Left ventricle myocardium inferior (tissue), 1 donor: ENCODE data around the gene ARSG. TPM values are rescaled to one million over a fixed set of nuclear protein-coding genes. Genes with fewer than 3 reads are reported as not detected.
"Not testable (repeated sequence)": the region's sequence is repeated elsewhere in the genome, so short reads cannot be mapped to it uniquely, and the experiment has no call there.

Experiments
- DNase-seq: peaks from one replicate; pipeline ENCODE4 v3.0.0-alpha.2; 2020
- H3K27ac ChIP-seq: fragments of 200-600 bp; replicated peaks from 2 replicates; pipeline ENCODE4 v1.8.0; 2021
- H3K27me3 ChIP-seq: fragments of 200-600 bp; 2 replicates; pipeline ENCODE4 v1.8.0; 2021; ENCODE audit warnings: low read depth
- H3K36me3 ChIP-seq: fragments of 200-600 bp; 2 replicates; pipeline ENCODE4 v1.8.0; 2021
- H3K4me1 ChIP-seq: fragments of 200-600 bp; 2 replicates; pipeline ENCODE4 v1.8.0; 2021
- H3K4me3 ChIP-seq: fragments of 200-600 bp; 2 replicates; pipeline ENCODE4 v1.8.0; 2021; ENCODE audit warnings: mild to moderate bottlenecking, moderate library complexity
- H3K9me3 ChIP-seq: fragments of 200-600 bp; replicated peaks from 2 replicates; pipeline ENCODE4 v1.8.0; 2021
- CTCF ChIP-seq: fragments of 200-600 bp; IDR thresholded peaks from 2 replicates; pipeline ENCODE4 v1.8.0; 2021; ENCODE audit warnings: antibody characterized with exemption, mild to moderate bottlenecking, borderline replicate concordance
- intact Hi-C: fragments of 100-400 bp; cut with micrococcal nuclease; formaldehyde crosslinking; loops from one replicate; pipeline ENCODE4 v1.11.0; 2022
- total RNA-seq: library from RNA; stranded (reverse); fragmentation: NEBNext Ultra II Directional; extraction: Animal tissue kit (Norgen Biotek cat#: 25700); gene quantifications from one replicate; pipeline ENCODE4 v1.2.1, GENCODE V29; 2021
- donor health status: DM: no; HTN: yes; CAD: no; lungs with severe emphysema.

Gene ARSG
- total RNA-seq, 1 donor from 2014 or later: 3.7 TPM

GRCh38 chr17:68273722-68274121, 17.6 kb upstream of the ARSG start:
- Histone ChIP-seq H3K27me3 (no peaks in the 10 kb centered on the region), H3K4me1 (no peaks in the 10 kb centered on the region), H3K36me3 (peaks cover 10% of the 10 kb centered on the region), H3K27ac (no peak overlapping the region), H3K4me3 (no peak overlapping the region), H3K9me3 (peaks cover 9% of the 10 kb centered on the region)
- TF ChIP-seq CTCF: no peak
- intact Hi-C loops: no loop called here
- no peak for DNase-seq

GRCh38 chr17:68276339-68276738, 15.0 kb upstream of the ARSG start:
- DNase-seq, H3K4me3 ChIP-seq, H3K27ac ChIP-seq, H3K4me1 ChIP-seq, intact Hi-C loops, H3K27me3 ChIP-seq, H3K9me3 ChIP-seq: not testable (repeated sequence)
- H3K36me3 ChIP-seq: peaks cover 10% of the 10 kb centered on the region

GRCh38 chr17:68277807-68278206, 13.5 kb upstream of the ARSG start:
- Histone ChIP-seq H3K27me3 (no peaks in the 10 kb centered on the region), H3K36me3 (peaks cover 10% of the 10 kb centered on the region), H3K9me3 (peaks cover 9% of the 10 kb centered on the region), H3K27ac (no peak overlapping the region), H3K4me1 (no peaks in the 10 kb centered on the region), H3K4me3 (no peak overlapping the region)
- DNase-seq: no peak
- intact Hi-C loops: no loop called here
- no peak for TF ChIP-seq CTCF

GRCh38 chr17:68281965-68282364, 9.3 kb upstream of the ARSG start:
- H3K4me3 ChIP-seq, H3K4me1 ChIP-seq, H3K27me3 ChIP-seq, DNase-seq, H3K9me3 ChIP-seq, H3K27ac ChIP-seq, intact Hi-C loops: not testable (repeated sequence)
- H3K36me3 ChIP-seq: peaks cover 10% of the 10 kb centered on the region

GRCh38 chr17:68288375-68288774, 2.9 kb upstream of the ARSG start:
- no peak overlapping the region for H3K27ac ChIP-seq
- DNase-seq: no peak
- peaks cover 18% of the 10 kb centered on the region for H3K27me3 ChIP-seq
- intact Hi-C loops: no loop called here
- no peak for TF ChIP-seq CTCF
- H3K36me3 ChIP-seq: no peaks in the 10 kb centered on the region
- H3K4me3 ChIP-seq: no peak overlapping the region
- H3K9me3 ChIP-seq: no peaks in the 10 kb centered on the region
- H3K4me1 ChIP-seq: peaks cover 30% of the 10 kb centered on the region

GRCh38 chr17:68288804-68289203, 2.5 kb upstream of the ARSG start:
- no peaks in the 10 kb centered on the region for H3K9me3 ChIP-seq
- TF ChIP-seq CTCF: no peak
- no peak overlapping the region for H3K27ac ChIP-seq
- H3K27me3 ChIP-seq: peaks cover 22% of the 10 kb centered on the region
- H3K4me3 ChIP-seq: no peak overlapping the region
- no peaks in the 10 kb centered on the region for H3K36me3 ChIP-seq
- DNase-seq: no peak
- peaks cover 30% of the 10 kb centered on the region for H3K4me1 ChIP-seq
- intact Hi-C loops: no loop called here

GRCh38 chr17:68289473-68289872, 1.8 kb upstream of the ARSG start:
- Histone ChIP-seq H3K9me3 (no peaks in the 10 kb centered on the region), H3K4me1 (peaks cover 30% of the 10 kb centered on the region), H3K36me3 (no peaks in the 10 kb centered on the region), H3K4me3 (no peak overlapping the region), H3K27ac (peak overlapping the region; percentile 74), H3K27me3 (peaks cover 29% of the 10 kb centered on the region)
- intact Hi-C loops: no loop called here
- DNase-seq: no peak
- TF ChIP-seq CTCF: no peak
